Activated naive CD4-positive, alpha-beta T cell treated with anti-CD3 and anti-CD28 coated beads, Interleukin-2, amount 50 U/mL, for 16 hours (primary cell): ENCODE data around the gene YPEL1.
A peak's percentile ranks its signal among the peaks of the same experiment; 100 is the strongest.

Source experiments
- DNase-seq: peaks from one replicate; pipeline ENCODE4 v3.0.0-alpha.2; 2020

YPEL1 gene

DNA sequence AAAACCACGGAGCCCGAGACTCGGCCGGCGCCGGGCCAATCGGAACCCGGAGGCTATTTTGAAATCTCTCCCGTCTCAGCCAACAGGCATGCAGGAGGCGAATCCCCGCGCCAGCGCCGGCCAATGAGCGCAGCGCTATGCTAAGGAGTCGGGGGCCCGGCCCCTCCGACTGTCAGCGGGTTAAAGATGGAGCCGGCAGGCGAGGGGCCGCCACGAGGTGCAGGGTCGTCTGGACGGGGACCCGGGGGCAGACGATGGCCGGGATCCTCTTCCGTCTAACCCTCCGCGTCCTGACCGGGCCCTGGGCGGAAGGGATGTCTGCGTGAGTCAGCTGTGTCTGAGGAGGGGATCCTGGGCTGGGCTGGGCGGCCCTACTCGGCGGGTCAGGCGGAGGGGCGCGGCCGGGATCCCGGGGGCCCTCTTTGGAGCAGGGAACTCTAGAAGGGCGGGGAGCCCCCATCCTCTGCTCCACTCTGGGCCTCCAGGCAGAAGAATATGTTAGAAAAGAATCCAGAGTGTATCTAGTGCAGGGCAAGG, 83.5 kb downstream of the YPEL1 start:
- peak; percentile 83 for DNase-seq

DNA sequence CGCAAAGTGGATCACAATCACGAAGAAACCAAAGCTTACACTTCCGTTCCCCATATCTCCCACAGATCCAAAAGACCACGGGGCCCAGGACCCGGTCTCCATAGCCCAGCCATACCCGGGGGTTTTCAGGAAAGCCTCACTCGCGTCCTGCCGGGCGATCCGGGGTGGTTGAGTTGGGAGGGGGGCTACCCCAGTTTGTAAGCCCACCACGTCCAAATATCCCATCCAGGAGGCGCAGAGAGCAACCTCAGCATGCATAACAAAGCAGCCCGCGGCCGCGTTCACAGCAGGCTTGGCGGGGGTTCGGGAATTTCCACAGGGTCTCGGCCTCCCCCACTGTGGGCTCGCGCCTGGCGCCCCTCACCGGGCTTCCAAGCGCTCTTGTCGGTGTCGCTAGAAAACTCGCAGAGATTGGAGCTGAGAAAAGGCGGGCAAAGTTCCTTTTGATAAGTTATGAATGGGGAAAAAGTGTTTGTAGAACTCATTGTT, 84.0 kb downstream of the YPEL1 start:
- no peak for DNase-seq

DNA sequence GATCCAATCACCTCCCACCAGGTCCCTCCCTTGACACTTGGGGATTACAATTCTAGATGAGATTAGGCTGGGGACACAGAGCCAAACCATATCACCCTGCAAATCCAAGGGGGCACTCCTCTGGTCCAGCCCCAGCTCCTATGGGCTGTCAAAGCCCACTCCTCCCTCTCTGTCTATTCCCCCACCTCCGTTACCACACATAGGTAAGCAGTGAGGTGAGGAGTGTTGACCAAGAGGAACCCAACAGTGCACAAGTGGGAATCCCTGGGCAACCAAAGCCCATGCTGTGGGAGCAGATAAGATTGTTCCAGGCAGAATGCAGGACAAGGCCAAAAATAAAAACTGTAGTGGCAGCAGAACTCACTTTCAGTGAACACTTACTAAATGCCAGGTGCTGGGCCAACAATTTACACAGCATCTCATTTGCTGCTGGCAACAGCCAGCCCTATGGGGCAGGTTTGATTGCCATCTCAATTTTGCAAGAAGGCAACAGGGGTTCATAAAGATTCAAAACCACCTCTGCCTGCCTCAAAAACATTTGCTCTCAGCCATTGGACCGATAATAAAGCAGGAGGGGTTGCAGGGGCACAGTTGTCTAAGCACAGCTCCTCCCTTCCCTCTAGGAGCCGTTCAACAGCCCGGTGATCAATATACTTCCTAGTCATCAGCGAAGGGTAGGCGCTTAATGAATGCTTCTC, 84.6 kb downstream of the YPEL1 start:
- no peak for DNase-seq

DNA sequence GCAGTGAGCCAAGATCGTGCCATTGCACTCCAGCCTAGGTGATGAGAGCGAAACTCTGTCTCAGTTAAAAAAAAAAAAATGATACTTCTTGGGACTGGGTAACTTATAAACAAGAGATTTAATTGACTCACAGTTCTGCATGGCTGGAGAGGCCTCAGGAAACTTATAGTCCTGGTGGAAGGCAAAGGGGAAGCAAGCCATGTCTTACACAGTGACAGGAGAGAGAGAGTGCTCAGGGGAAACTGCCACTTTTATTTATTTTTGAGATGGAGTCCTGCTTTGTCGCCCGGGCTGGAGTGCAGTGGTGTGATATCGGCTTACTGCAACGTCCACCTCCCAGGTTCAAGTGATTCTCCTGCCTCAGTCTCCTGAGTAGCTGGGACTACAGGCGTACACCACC, 85.3 kb downstream of the YPEL1 start:
- no peak for DNase-seq
